ENCODE measurements around the gene RRH. TPM values are rescaled to one million over a fixed set of nuclear protein-coding genes. Genes with fewer than 3 reads are reported as not detected.

RRH gene
- total and polyA plus RNA-seq, 2 of the 13 experiments (the other 11 are each of a cell fraction or from before 2014, with no cell fraction given) = 0.07 to 0.17 TPM

DNA sequence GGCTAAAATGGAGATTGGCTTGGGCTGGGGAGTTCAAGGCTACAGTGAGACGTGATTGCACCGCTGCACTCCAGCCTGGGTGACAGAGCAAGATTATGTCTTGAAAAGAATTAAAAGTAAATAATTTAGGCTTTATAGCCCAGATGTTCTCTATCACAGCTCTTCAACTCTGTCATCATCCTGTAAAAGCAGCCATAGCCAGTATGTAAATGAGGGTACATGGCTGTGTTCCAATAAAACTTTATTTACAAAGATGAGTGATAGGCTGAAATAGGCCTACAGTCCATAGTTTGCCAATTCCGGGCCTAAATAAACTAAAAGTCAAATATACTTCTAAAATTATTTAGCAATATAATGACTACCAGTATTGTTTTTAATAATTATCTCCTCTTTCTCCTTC is 9.2 kb downstream of the RRH start:
- WGBS (ENCODE audit: low lambda C conversion rate) = 46% methylated on average over 3 of the region's 3 CpGs
- Histone ChIP-seq H3K9ac (ENCODE audit: insufficient read depth, low read depth, low read length) (no peak overlapping the region), H3K27me3 (ENCODE audit: control insufficient read depth in 1 of 2, insufficient read depth in 2 of 2, low read length in 2 of 2) (no peaks in the 10 kb centered on the region), H4K20me1 (ENCODE audit: insufficient read depth, low read length) (no peaks in the 10 kb centered on the region), H3K79me2 (ENCODE audit: insufficient read depth, low read length) (no peaks in the 10 kb centered on the region), H3K27ac (ENCODE audit: extremely low read length, insufficient read depth, low read length) (no peak overlapping the region), H3K4me2 (ENCODE audit: low read depth, low read length) (no peak overlapping the region), H3K9me3 (ENCODE audit: low read length) (no peaks in the 10 kb centered on the region), H3K4me3 (replicated peaks in 1 of 3; ENCODE audit: insufficient read depth in 1 of 3, low read depth in 2 of 3, low read length in 3 of 3) (no peak overlapping the region), H2AFZ (ENCODE audit: low read length) (no peak overlapping the region), H3K4me1 (ENCODE audit: insufficient read depth, low read length) (no peaks in the 10 kb centered on the region), H3K36me3 (replicated peaks in 1 of 2; ENCODE audit: control insufficient read depth in 1 of 2, insufficient read depth in 2 of 2, low read length in 2 of 2) (no peaks in the 10 kb centered on the region)
- DNase-seq (ENCODE audit: low spot score) (no peak), ATAC-seq (no peak), FAIRE-seq (no peak)
- POLR2A ChIA-PET = no interaction called here
- CTCF ChIA-PET (ENCODE audit: low intra/inter-chr PET ratio, low total read pairs) = no interaction called here
- intact Hi-C loops (cut with micrococcal nuclease; ENCODE audit: unreplicated experiment) = no loop called here
- no peak for TF ChIP-seq HIVEP1 (CRISPR knock-in tag; IDR thresholded peaks at IDR 0.05)
- no peak for TF ChIP-seq ZNF543 (CRISPR knock-in tag; IDR thresholded peaks at IDR 0.05)
- no peak for TF ChIP-seq HNF1B (CRISPR knock-in tag; IDR thresholded peaks at IDR 0.05)
- no peak for TF ChIP-seq ZBTB42 (CRISPR knock-in tag; IDR thresholded peaks at IDR 0.05)
- TF ChIP-seq GPN1 (CRISPR knock-in tag; IDR thresholded peaks at IDR 0.05; ENCODE audit: borderline replicate concordance) = no peak
- TF ChIP-seq, protein P1, sequence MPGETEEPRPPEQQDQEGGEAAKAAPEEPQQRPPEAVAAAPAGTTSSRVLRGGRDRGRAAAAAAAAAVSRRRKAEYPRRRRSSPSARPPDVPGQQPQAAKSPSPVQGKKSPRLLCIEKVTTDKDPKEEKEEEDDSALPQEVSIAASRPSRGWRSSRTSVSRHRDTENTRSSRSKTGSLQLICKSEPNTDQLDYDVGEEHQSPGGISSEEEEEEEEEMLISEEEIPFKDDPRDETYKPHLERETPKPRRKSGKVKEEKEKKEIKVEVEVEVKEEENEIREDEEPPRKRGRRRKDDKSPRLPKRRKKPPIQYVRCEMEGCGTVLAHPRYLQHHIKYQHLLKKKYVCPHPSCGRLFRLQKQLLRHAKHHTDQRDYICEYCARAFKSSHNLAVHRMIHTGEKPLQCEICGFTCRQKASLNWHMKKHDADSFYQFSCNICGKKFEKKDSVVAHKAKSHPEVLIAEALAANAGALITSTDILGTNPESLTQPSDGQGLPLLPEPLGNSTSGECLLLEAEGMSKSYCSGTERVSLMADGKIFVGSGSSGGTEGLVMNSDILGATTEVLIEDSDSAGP (CRISPR knock-in tag; IDR thresholded peaks at IDR 0.05; ENCODE audit: borderline replicate concordance) = no peak
- TF ChIP-seq, protein P2, sequence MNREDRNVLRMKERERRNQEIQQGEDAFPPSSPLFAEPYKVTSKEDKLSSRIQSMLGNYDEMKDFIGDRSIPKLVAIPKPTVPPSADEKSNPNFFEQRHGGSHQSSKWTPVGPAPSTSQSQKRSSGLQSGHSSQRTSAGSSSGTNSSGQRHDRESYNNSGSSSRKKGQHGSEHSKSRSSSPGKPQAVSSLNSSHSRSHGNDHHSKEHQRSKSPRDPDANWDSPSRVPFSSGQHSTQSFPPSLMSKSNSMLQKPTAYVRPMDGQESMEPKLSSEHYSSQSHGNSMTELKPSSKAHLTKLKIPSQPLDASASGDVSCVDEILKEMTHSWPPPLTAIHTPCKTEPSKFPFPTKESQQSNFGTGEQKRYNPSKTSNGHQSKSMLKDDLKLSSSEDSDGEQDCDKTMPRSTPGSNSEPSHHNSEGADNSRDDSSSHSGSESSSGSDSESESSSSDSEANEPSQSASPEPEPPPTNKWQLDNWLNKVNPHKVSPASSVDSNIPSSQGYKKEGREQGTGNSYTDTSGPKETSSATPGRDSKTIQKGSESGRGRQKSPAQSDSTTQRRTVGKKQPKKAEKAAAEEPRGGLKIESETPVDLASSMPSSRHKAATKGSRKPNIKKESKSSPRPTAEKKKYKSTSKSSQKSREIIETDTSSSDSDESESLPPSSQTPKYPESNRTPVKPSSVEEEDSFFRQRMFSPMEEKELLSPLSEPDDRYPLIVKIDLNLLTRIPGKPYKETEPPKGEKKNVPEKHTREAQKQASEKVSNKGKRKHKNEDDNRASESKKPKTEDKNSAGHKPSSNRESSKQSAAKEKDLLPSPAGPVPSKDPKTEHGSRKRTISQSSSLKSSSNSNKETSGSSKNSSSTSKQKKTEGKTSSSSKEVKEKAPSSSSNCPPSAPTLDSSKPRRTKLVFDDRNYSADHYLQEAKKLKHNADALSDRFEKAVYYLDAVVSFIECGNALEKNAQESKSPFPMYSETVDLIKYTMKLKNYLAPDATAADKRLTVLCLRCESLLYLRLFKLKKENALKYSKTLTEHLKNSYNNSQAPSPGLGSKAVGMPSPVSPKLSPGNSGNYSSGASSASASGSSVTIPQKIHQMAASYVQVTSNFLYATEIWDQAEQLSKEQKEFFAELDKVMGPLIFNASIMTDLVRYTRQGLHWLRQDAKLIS (CRISPR knock-in tag; IDR thresholded peaks at IDR 0.05) = no peak
- TF ChIP-seq LBX2 (CRISPR knock-in tag; IDR thresholded peaks at IDR 0.05; ENCODE audit: borderline replicate concordance) = no peak
- no peak for TF ChIP-seq ZNF790 (CRISPR knock-in tag; IDR thresholded peaks at IDR 0.05; ENCODE audit: borderline replicate concordance)
- TF ChIP-seq RFX3 (CRISPR knock-in tag; IDR thresholded peaks at IDR 0.05) = no peak
- TF ChIP-seq ZSCAN25 (CRISPR knock-in tag; IDR thresholded peaks at IDR 0.05) = no peak
- TF ChIP-seq ZNF670 (CRISPR knock-in tag; IDR thresholded peaks at IDR 0.05; ENCODE audit: borderline replicate concordance) = no peak
- no peak for TF ChIP-seq NCOA1 (CRISPR knock-in tag; IDR thresholded peaks at IDR 0.05)
- TF ChIP-seq ZNF747 (CRISPR knock-in tag; IDR thresholded peaks at IDR 0.05; ENCODE audit: borderline replicate concordance) = no peak
- in situ Hi-C loops (cut with HindIII; ENCODE audit: extremely low pct_ligation_motif_present, low pct_unique_long_range_greater_than_20kb) = no loop called here
- BruUV-seq (replicated peaks) = no TSS peak
